GM19452 (cell line): ENCODE results near the gene EPHA3.

ENCODE experiments used
- ATAC-seq: cut with Tn5 transposase; IDR thresholded peaks from one replicate; pipeline ENCODE4 v1.9.1; 2021; ENCODE audit not compliant: unreplicated experiment

Gene EPHA3

GRCh38 chr3:89434621-89435380 lies 327.4 kb downstream of the EPHA3 start:
- no peak for ATAC-seq

DNA sequence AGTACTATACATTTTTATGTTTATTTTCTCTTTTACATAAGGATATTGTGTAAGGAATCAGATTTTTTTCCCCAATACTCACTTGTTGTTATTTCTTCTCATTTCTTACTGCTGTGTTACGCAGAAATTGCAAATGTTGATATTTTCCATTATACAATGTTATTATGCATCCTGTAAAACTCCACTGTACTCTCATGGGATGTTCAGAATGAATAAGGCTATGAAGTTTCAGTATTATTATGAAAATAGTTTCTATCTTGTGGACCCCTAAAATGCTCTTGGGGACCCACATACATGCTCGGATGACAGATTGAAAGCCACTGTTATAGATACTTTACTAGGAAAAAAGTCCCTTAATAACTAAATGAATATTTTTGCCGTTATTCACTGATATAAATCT lies 329.4 kb downstream of the EPHA3 start:
- no peak for ATAC-seq

DNA sequence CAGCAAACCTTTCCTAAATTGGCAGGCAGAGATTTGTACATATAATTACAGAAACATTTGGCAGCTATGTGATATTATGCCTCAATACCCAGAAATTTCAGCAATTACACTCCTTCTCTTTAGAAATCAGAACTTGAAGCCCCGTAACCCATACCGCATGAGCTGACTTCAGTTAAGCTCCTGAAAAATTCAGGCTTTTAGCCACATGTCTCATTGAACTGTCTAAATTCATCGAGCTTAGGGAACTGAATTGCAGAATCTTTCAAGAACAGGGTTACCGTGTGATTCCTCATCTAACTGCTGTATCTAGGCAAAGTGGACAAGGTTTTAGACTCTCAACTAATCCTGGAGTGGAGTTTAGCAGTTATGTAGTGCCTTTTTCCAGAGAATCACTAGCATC lies 333.0 kb downstream of the EPHA3 start:
- no peak for ATAC-seq

- no peak for ATAC-seq
These were observed 333.7 kb downstream of the EPHA3 start for GRCh38 chr3:89441141-89441540.

- ATAC-seq: no peak
These were observed 339.2 kb downstream of the EPHA3 start for GRCh38 chr3:89446593-89446992.

DNA sequence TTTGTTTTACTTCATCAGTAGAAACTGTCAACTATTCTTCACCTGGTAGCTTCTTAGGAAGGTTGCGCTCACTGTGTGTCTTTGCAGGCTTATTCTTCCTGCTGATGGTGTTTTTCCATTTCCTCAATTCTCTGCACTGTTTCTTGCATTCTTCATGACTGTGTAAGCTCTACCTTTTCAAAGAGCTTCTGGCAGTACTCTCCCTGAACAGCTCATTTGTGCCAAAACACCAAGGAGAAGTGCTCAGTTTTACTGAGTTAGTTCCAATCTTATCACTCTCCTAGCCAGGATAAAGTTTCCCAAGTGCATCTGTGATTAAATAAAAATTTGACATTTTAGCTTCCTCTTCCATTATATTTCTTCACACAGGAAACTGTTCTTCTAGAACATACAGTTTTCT lies 339.8 kb downstream of the EPHA3 start:
- no peak for ATAC-seq

DNA sequence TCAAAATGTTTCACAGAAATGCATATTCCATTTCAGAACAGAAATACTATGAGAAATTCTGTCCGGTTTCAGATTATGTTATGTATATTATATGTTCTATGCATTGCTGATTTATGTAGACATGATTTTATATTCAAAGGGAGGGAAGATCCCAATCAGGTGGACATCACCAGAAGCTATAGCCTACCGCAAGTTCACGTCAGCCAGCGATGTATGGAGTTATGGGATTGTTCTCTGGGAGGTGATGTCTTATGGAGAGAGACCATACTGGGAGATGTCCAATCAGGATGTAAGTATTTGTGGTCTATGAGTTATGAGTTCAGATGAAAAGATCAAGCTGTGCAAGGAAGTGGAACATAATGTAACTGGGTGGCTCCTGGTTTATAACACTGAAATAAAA lies 341.7 kb downstream of the EPHA3 start:
- ATAC-seq: no peak

GRCh38 chr3:89452066-89452465 lies 344.6 kb downstream of the EPHA3 start:
- no peak for ATAC-seq

GRCh38 chr3:89455240-89455639 lies 347.8 kb downstream of the EPHA3 start:
- no peak for ATAC-seq

- no peak for ATAC-seq
These were observed 360.5 kb downstream of the EPHA3 start for GRCh38 chr3:89467898-89468363.

- no peak for ATAC-seq
These were observed 364.7 kb downstream of the EPHA3 start for GRCh38 chr3:89472101-89472500.

- no peak for ATAC-seq
These were observed 367.1 kb downstream of the EPHA3 start for GRCh38 chr3:89474333-89475130.

GRCh38 chr3:89488800-89489580 lies 381.6 kb downstream of the EPHA3 start:
- ATAC-seq: no peak

DNA sequence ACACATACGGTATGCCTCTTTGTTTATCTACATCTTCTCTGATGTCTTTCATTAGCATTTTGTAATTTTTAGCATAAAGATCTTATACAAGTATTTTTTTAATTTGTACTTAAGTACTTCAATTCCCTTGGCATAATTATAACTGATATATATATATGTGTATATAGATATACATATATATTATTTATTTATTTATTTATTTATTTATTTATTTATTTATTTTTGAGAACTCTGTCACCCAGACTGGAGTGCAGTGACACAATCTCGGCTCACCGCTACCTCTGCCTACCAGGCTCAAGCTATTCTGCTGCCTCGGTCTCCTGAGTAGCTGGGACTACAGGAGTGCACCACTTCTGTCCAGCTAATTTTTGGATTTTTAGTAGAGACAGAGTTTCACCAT lies 382.7 kb downstream of the EPHA3 start:
- no peak for ATAC-seq

- no peak for ATAC-seq
These were observed 387.3 kb downstream of the EPHA3 start for GRCh38 chr3:89494734-89495133.

GRCh38 chr3:89503891-89504391 lies 396.5 kb downstream of the EPHA3 start:
- no peak for ATAC-seq

GRCh38 chr3:89504432-89504831 lies 397.0 kb downstream of the EPHA3 start:
- no peak for ATAC-seq

DNA sequence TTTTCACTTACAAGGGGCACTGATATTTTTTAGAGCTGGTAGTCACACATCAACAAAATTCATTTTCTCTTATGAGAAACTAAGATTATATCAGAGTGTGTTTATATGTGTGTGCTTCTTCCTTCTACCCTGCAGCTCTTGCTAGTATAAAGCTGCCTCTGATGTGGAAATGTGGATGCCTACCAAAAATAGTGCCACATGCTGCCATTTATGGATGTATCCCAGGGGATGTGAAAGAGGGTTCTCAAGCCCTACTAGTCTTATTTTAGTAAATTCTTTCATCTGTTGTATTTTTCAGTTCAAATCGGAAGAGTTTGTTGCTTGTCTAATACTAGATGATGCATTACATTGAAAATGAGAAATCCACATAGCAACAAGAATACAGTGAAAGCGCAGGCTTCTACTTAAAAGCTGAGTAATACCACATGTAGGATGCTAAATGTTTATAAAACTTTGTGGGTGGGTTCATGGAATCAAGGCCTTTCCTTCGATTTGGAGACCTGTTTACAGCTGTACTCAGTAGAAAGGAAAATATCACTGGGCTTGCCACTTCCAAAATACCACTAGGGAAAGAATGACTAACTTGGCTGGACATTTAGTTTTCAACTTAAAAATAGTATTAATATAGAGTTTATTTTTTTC lies 399.2 kb downstream of the EPHA3 start:
- no peak for ATAC-seq

GRCh38 chr3:89521328-89521727 lies 413.9 kb downstream of the EPHA3 start:
- ATAC-seq: no peak

- no peak for ATAC-seq
These were observed 414.7 kb downstream of the EPHA3 start for GRCh38 chr3:89522155-89522554.

GRCh38 chr3:89525609-89526008 lies 418.2 kb downstream of the EPHA3 start:
- ATAC-seq: no peak
